GM23248 (cell line): ENCODE measurements around the gene PDGFRB.

Experiments used
- EZH2 ChIP-seq: fragments of 200-600 bp; sonication (generic); IDR thresholded peaks from 2 replicates; pipeline ENCODE4 v1.6.1; 2018; ENCODE audit warnings: antibody characterized with exemption, mild to moderate bottlenecking; ENCODE audit not compliant: insufficient read depth, poor library complexity, severe bottlenecking
- EZH2phosphoT487 ChIP-seq: fragments of 200-600 bp; sonication (generic); IDR thresholded peaks from 2 replicates; pipeline ENCODE4 v1.6.1; 2018; ENCODE audit warnings: antibody characterized with exemption, moderate library complexity, mild to moderate bottlenecking, low read depth; ENCODE audit not compliant: insufficient read depth

GRCh38 chr5:150112201-150113046, 43.2 kb downstream of the PDGFRB start:
- no peak for TF ChIP-seq EZH2
- TF ChIP-seq EZH2phosphoT487, result no peak
